ENCODE data around the gene ENTPD2.

- TF ChIP-seq SUZ12 (IDR thresholded peaks at IDR 0.05) (no peak), TARDBP (IDR thresholded peaks at IDR 0.05) (no peak), FOXA1 (IDR thresholded peaks at IDR 0.05) (no peak)
These were observed 11.0 kb upstream of the ENTPD2 start for GRCh38 chr9:137064880-137065164.

All from HEK293T (cell line).